ENCODE results near the gene GMNC. TPM values are rescaled to one million over a fixed set of nuclear protein-coding genes. Genes with fewer than 3 reads are reported as not detected.

Gene GMNC
- total and polyA plus RNA-seq, 2 donors = 0.26 TPM; not detected in 1

- DNase-seq (ENCODE audit: extremely low spot score) = no peak
- Histone ChIP-seq H3K27ac (ENCODE audit: low read depth) (no peak overlapping the region), H3K4me3 (ENCODE audit: low read depth, low read length) (no peak overlapping the region), H3K36me3 (ENCODE audit: insufficient read depth) (no peaks in the 10 kb centered on the region), H3K4me1 (ENCODE audit: insufficient read depth) (no peaks in the 10 kb centered on the region)
- 36% methylated on average over 2 of the region's 2 CpGs for WGBS
Measured at GRCh38 chr3:190867071-190867470, 4.6 kb upstream of the GMNC start.

- Histone ChIP-seq H3K27ac (ENCODE audit: low read depth) (no peak overlapping the region), H3K4me1 (ENCODE audit: insufficient read depth) (no peaks in the 10 kb centered on the region), H3K4me3 (ENCODE audit: low read depth, low read length) (no peak overlapping the region), H3K36me3 (ENCODE audit: insufficient read depth) (no peaks in the 10 kb centered on the region)
- 63% methylated on average over 7 of the region's 7 CpGs for WGBS
- DNase-seq (ENCODE audit: extremely low spot score) = no peak
Measured at GRCh38 chr3:190865828-190866227, 3.3 kb upstream of the GMNC start.

GRCh38 chr3:190865419-190865818 is 2.9 kb upstream of the GMNC start:
- DNase-seq (ENCODE audit: extremely low spot score) = no peak
- H3K36me3 ChIP-seq (ENCODE audit: insufficient read depth) = no peaks in the 10 kb centered on the region
- no peak overlapping the region for H3K27ac ChIP-seq (ENCODE audit: low read depth)
- WGBS = 27% methylated on average over 2 of the region's 2 CpGs
- no peak overlapping the region for H3K4me3 ChIP-seq (ENCODE audit: low read depth, low read length)
- no peaks in the 10 kb centered on the region for H3K4me1 ChIP-seq (ENCODE audit: insufficient read depth)

GRCh38 chr3:190864002-190864401 is 1.5 kb upstream of the GMNC start:
- no peak overlapping the region for H3K27ac ChIP-seq (ENCODE audit: low read depth)
- DNase-seq (ENCODE audit: extremely low spot score) = no peak
- no peaks in the 10 kb centered on the region for H3K36me3 ChIP-seq (ENCODE audit: insufficient read depth)
- H3K4me1 ChIP-seq (ENCODE audit: insufficient read depth) = no peaks in the 10 kb centered on the region
- no peak overlapping the region for H3K4me3 ChIP-seq (ENCODE audit: low read depth, low read length)

GRCh38 chr3:190863119-190863465 is 598 bp upstream of the GMNC start:
- DNase-seq (ENCODE audit: extremely low spot score) = no peak
- 8% methylated on average over 6 of the region's 6 CpGs for WGBS
- peak overlapping the region; percentile 48 for H3K4me3 ChIP-seq (ENCODE audit: low read depth, low read length)
- no peaks in the 10 kb centered on the region for H3K36me3 ChIP-seq (ENCODE audit: insufficient read depth)
- H3K27ac ChIP-seq (ENCODE audit: low read depth) = no peak overlapping the region
- H3K4me1 ChIP-seq (ENCODE audit: insufficient read depth) = no peaks in the 10 kb centered on the region

GRCh38 chr3:190860521-190860920 is 2.0 kb downstream of the GMNC start:
- WGBS = 60% methylated on average over 7 of the region's 7 CpGs
- Histone ChIP-seq H3K4me3 (ENCODE audit: low read depth, low read length) (no peak overlapping the region), H3K27ac (ENCODE audit: low read depth) (no peak overlapping the region), H3K4me1 (ENCODE audit: insufficient read depth) (no peaks in the 10 kb centered on the region), H3K36me3 (ENCODE audit: insufficient read depth) (no peaks in the 10 kb centered on the region)
- no peak for DNase-seq (ENCODE audit: extremely low spot score)

- Histone ChIP-seq H3K4me3 (ENCODE audit: low read depth, low read length) (no peak overlapping the region), H3K27ac (ENCODE audit: low read depth) (no peak overlapping the region), H3K4me1 (ENCODE audit: insufficient read depth) (no peaks in the 10 kb centered on the region), H3K36me3 (ENCODE audit: insufficient read depth) (no peaks in the 10 kb centered on the region)
- DNase-seq (ENCODE audit: extremely low spot score) = no peak
- 45% methylated on average over 3 of the region's 3 CpGs for WGBS
Measured at GRCh38 chr3:190855151-190855550, 7.3 kb downstream of the GMNC start.

- 87% methylated on average over 4 of the region's 4 CpGs for WGBS
- H3K4me3 ChIP-seq (ENCODE audit: low read depth, low read length) = no peak overlapping the region
- H3K27ac ChIP-seq (ENCODE audit: low read depth) = no peak overlapping the region
- no peak for DNase-seq (ENCODE audit: extremely low spot score)
- H3K36me3 ChIP-seq (ENCODE audit: insufficient read depth) = no peaks in the 10 kb centered on the region
- H3K4me1 ChIP-seq (ENCODE audit: insufficient read depth) = no peaks in the 10 kb centered on the region
Measured at GRCh38 chr3:190854062-190854461, 8.4 kb downstream of the GMNC start.

GRCh38 chr3:190853464-190853863 is 9.0 kb downstream of the GMNC start:
- 59% methylated on average over 1 of the region's 1 CpG for WGBS
- Histone ChIP-seq H3K4me3 (ENCODE audit: low read depth, low read length) (no peak overlapping the region), H3K4me1 (ENCODE audit: insufficient read depth) (no peaks in the 10 kb centered on the region), H3K27ac (ENCODE audit: low read depth) (no peak overlapping the region), H3K36me3 (ENCODE audit: insufficient read depth) (no peaks in the 10 kb centered on the region)
- DNase-seq (ENCODE audit: extremely low spot score) = no peak

- Histone ChIP-seq H3K4me1 (ENCODE audit: insufficient read depth) (no peaks in the 10 kb centered on the region), H3K4me3 (ENCODE audit: low read depth, low read length) (no peak overlapping the region), H3K27ac (ENCODE audit: low read depth) (no peak overlapping the region), H3K36me3 (ENCODE audit: insufficient read depth) (no peaks in the 10 kb centered on the region)
- WGBS = 90% methylated on average over 1 of the region's 1 CpG
- no peak for DNase-seq (ENCODE audit: extremely low spot score)
Measured at GRCh38 chr3:190849607-190850006, 12.9 kb downstream of the GMNC start.

- Histone ChIP-seq H3K4me3 (ENCODE audit: low read depth, low read length) (no peak overlapping the region), H3K4me1 (ENCODE audit: insufficient read depth) (no peaks in the 10 kb centered on the region), H3K36me3 (ENCODE audit: insufficient read depth) (no peaks in the 10 kb centered on the region), H3K27ac (ENCODE audit: low read depth) (no peak overlapping the region)
- no peak for DNase-seq (ENCODE audit: extremely low spot score)
- WGBS = 77% methylated on average over 3 of the region's 3 CpGs
Measured at GRCh38 chr3:190848870-190849269, 13.6 kb downstream of the GMNC start.

- no peak for DNase-seq (ENCODE audit: extremely low spot score)
- H3K27ac ChIP-seq (ENCODE audit: low read depth) = no peak overlapping the region
- no peaks in the 10 kb centered on the region for H3K4me1 ChIP-seq (ENCODE audit: insufficient read depth)
- H3K36me3 ChIP-seq (ENCODE audit: insufficient read depth) = no peaks in the 10 kb centered on the region
- no peak overlapping the region for H3K4me3 ChIP-seq (ENCODE audit: low read depth, low read length)
Measured at GRCh38 chr3:190847436-190847835, 15.1 kb downstream of the GMNC start.

GRCh38 chr3:190840146-190840545 is 22.3 kb downstream of the GMNC start:
- no peak for DNase-seq (ENCODE audit: extremely low spot score)
- H3K27ac ChIP-seq (ENCODE audit: low read depth) = no peak overlapping the region
- no peaks in the 10 kb centered on the region for H3K36me3 ChIP-seq (ENCODE audit: insufficient read depth)
- no peak overlapping the region for H3K4me3 ChIP-seq (ENCODE audit: low read depth, low read length)
- no peaks in the 10 kb centered on the region for H3K4me1 ChIP-seq (ENCODE audit: insufficient read depth)
- 63% methylated on average over 4 of the region's 4 CpGs for WGBS

GRCh38 chr3:190831225-190831624 is 31.3 kb downstream of the GMNC start:
- 75% methylated on average over 8 of the region's 8 CpGs for WGBS
- no peak overlapping the region for H3K4me3 ChIP-seq (ENCODE audit: low read depth, low read length)
- no peaks in the 10 kb centered on the region for H3K4me1 ChIP-seq (ENCODE audit: insufficient read depth)
- no peak overlapping the region for H3K27ac ChIP-seq (ENCODE audit: low read depth)
- no peak for DNase-seq (ENCODE audit: extremely low spot score)
- no peaks in the 10 kb centered on the region for H3K36me3 ChIP-seq (ENCODE audit: insufficient read depth)

GRCh38 chr3:190830031-190830430 is 32.5 kb downstream of the GMNC start:
- no peaks in the 10 kb centered on the region for H3K36me3 ChIP-seq (ENCODE audit: insufficient read depth)
- WGBS = 89% methylated on average over 5 of the region's 5 CpGs
- H3K4me1 ChIP-seq (ENCODE audit: insufficient read depth) = no peaks in the 10 kb centered on the region
- H3K4me3 ChIP-seq (ENCODE audit: low read depth, low read length) = no peak overlapping the region
- no peak for DNase-seq (ENCODE audit: extremely low spot score)
- no peak overlapping the region for H3K27ac ChIP-seq (ENCODE audit: low read depth)

All from urinary bladder (tissue), 4 donors.